LoVo (cell line): Measurements from ENCODE around the gene P3H2.
"Not testable (repeated sequence)": the region's sequence is repeated elsewhere in the genome, so short reads cannot be mapped to it uniquely, and the experiment has no call there.

Experiments
- DNase-seq: peaks from one replicate; pipeline ENCODE4 v3.0.0-alpha.2; 2016; ENCODE audit warnings: low spot score

Gene P3H2

GRCh38 chr3:190083635-190084034 lies 37.1 kb downstream of the P3H2 start:
- no peak for DNase-seq

GRCh38 chr3:190081389-190081788 lies 39.3 kb downstream of the P3H2 start:
- DNase-seq = no peak

GRCh38 chr3:190079173-190079572 lies 41.5 kb downstream of the P3H2 start:
- DNase-seq = not testable (repeated sequence)

GRCh38 chr3:190077395-190078045 lies 43.2 kb downstream of the P3H2 start:
- DNase-seq = no peak

GRCh38 chr3:190076601-190077394 lies 43.9 kb downstream of the P3H2 start:
- peak; percentile 50 for DNase-seq

- DNase-seq = no peak
Measured at GRCh38 chr3:190076136-190076535, 44.6 kb downstream of the P3H2 start.

- no peak for DNase-seq
Measured at GRCh38 chr3:190074817-190075216, 45.9 kb downstream of the P3H2 start.

- peak; percentile 11 for DNase-seq
Measured at GRCh38 chr3:190073264-190074008, 47.3 kb downstream of the P3H2 start.

GRCh38 chr3:190072856-190073255 lies 47.8 kb downstream of the P3H2 start:
- no peak for DNase-seq

- DNase-seq = not testable (repeated sequence)
Measured at GRCh38 chr3:190071921-190072320, 48.8 kb downstream of the P3H2 start.

- no peak for DNase-seq
Measured at GRCh38 chr3:190070622-190071347, 49.9 kb downstream of the P3H2 start.

- peak; percentile 64 for DNase-seq
Measured at GRCh38 chr3:190065204-190065603, 55.5 kb downstream of the P3H2 start.

GRCh38 chr3:190064659-190065058 lies 56.0 kb downstream of the P3H2 start:
- no peak for DNase-seq

GRCh38 chr3:190064112-190064511 lies 56.6 kb downstream of the P3H2 start:
- DNase-seq = peak; percentile 86

GRCh38 chr3:190063490-190063889 lies 57.2 kb downstream of the P3H2 start:
- DNase-seq = no peak

- DNase-seq = no peak
Measured at GRCh38 chr3:190060192-190060775, 60.4 kb downstream of the P3H2 start.

- no peak for DNase-seq
Measured at GRCh38 chr3:190059242-190059590, 61.5 kb downstream of the P3H2 start.

GRCh38 chr3:190058521-190059241 lies 62.0 kb downstream of the P3H2 start:
- DNase-seq = no peak

- no peak for DNase-seq
Measured at GRCh38 chr3:190056742-190057141, 64.0 kb downstream of the P3H2 start.

GRCh38 chr3:190055773-190056172 lies 64.9 kb downstream of the P3H2 start:
- no peak for DNase-seq
